ENCODE data around the gene NKD2. TPM values are rescaled to one million over a fixed set of nuclear protein-coding genes. Genes with fewer than 3 reads are reported as not detected.

The NKD2 gene
- polyA plus RNA-seq, 1 of the 3 experiments (the other 2 are of a cell fraction): not detected

DNA sequence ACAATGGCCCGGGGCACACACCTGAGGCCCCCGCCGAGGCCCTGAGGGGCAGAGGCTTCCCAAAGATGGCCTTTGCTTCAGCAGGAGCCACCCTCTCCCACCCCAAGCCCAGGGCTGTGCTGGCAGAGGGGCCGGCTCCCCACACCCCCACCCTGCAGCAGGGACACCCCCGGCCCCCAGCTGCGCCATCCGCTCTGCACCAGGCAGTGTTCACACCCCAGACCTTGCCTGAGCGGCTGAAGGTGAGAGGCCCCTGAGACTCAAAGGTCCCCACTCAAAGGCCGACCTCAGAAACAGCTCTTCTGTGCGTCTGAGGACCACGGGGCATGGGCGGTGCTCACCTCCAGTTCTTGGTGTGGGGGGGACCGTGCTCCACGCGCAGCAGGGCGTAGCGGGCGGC, 65.6 kb downstream of the NKD2 start:
- no peaks in the 10 kb centered on the region for H3K79me2 ChIP-seq (ENCODE audit: insufficient read depth)
- no peak overlapping the region for H3K27ac ChIP-seq (ENCODE audit: low read depth in 2 of 2, low read length in 1 of 2)
- H3K9me2 ChIP-seq: no peaks in the 10 kb centered on the region
- H3K4me1 ChIP-seq (ENCODE audit: control insufficient read depth in 1 of 2, insufficient read depth in 2 of 2, low read depth in 1 of 2, low read length in 1 of 2): no peaks in the 10 kb centered on the region
- no peaks in the 10 kb centered on the region for H3K36me3 ChIP-seq (replicated peaks in 1 of 2; ENCODE audit: control insufficient read depth in 1 of 2, insufficient read depth in 2 of 2, low read length in 1 of 2)
- POLR2A ChIA-PET: no interaction called here
- TF ChIP-seq, protein P1, sequence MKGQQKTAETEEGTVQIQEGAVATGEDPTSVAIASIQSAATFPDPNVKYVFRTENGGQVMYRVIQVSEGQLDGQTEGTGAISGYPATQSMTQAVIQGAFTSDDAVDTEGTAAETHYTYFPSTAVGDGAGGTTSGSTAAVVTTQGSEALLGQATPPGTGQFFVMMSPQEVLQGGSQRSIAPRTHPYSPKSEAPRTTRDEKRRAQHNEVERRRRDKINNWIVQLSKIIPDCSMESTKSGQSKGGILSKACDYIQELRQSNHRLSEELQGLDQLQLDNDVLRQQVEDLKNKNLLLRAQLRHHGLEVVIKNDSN (IDR thresholded peaks at IDR 0.05; ENCODE audit: borderline replicate concordance, low read depth): no peak
- no peak for TF ChIP-seq RAD21 (IDR thresholded peaks at IDR 0.05; ENCODE audit: low read length)
- TF ChIP-seq, protein P2, sequence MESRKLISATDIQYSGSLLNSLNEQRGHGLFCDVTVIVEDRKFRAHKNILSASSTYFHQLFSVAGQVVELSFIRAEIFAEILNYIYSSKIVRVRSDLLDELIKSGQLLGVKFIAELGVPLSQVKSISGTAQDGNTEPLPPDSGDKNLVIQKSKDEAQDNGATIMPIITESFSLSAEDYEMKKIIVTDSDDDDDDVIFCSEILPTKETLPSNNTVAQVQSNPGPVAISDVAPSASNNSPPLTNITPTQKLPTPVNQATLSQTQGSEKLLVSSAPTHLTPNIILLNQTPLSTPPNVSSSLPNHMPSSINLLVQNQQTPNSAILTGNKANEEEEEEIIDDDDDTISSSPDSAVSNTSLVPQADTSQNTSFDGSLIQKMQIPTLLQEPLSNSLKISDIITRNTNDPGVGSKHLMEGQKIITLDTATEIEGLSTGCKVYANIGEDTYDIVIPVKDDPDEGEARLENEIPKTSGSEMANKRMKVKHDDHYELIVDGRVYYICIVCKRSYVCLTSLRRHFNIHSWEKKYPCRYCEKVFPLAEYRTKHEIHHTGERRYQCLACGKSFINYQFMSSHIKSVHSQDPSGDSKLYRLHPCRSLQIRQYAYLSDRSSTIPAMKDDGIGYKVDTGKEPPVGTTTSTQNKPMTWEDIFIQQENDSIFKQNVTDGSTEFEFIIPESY (IDR thresholded peaks at IDR 0.05; ENCODE audit: borderline replicate concordance, low read depth): no peak
- TF ChIP-seq, protein P3, sequence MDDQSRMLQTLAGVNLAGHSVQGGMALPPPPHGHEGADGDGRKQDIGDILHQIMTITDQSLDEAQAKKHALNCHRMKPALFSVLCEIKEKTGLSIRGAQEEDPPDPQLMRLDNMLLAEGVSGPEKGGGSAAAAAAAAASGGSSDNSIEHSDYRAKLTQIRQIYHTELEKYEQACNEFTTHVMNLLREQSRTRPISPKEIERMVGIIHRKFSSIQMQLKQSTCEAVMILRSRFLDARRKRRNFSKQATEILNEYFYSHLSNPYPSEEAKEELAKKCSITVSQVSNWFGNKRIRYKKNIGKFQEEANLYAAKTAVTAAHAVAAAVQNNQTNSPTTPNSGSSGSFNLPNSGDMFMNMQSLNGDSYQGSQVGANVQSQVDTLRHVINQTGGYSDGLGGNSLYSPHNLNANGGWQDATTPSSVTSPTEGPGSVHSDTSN (IDR thresholded peaks at IDR 0.05): no peak
- TF ChIP-seq RCOR1 (IDR thresholded peaks at IDR 0.05; ENCODE audit: low read length): no peak
- TF ChIP-seq TEAD4 (IDR thresholded peaks at IDR 0.05; ENCODE audit: borderline replicate concordance, insufficient read depth): no peak
- TF ChIP-seq, protein P4, sequence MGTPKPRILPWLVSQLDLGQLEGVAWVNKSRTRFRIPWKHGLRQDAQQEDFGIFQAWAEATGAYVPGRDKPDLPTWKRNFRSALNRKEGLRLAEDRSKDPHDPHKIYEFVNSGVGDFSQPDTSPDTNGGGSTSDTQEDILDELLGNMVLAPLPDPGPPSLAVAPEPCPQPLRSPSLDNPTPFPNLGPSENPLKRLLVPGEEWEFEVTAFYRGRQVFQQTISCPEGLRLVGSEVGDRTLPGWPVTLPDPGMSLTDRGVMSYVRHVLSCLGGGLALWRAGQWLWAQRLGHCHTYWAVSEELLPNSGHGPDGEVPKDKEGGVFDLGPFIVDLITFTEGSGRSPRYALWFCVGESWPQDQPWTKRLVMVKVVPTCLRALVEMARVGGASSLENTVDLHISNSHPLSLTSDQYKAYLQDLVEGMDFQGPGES (IDR thresholded peaks at IDR 0.05; ENCODE audit: low read depth, low read length): no peak
- TF ChIP-seq TCF12 (IDR thresholded peaks at IDR 0.05): no peak
- TF ChIP-seq, protein P5, sequence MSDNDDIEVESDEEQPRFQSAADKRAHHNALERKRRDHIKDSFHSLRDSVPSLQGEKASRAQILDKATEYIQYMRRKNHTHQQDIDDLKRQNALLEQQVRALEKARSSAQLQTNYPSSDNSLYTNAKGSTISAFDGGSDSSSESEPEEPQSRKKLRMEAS (IDR thresholded peaks at IDR 0.05; ENCODE audit: low read depth): no peak
- no peak for TF ChIP-seq YY1 (IDR thresholded peaks at IDR 0.05; ENCODE audit: low read depth)
- no peak for TF ChIP-seq FOXM1 (IDR thresholded peaks at IDR 0.05; ENCODE audit: low read depth)
- TF ChIP-seq ELF1 (IDR thresholded peaks at IDR 0.05): no peak
- TF ChIP-seq MEF2A (IDR thresholded peaks at IDR 0.05; ENCODE audit: borderline replicate concordance, low read depth): no peak
- H2AFZ ChIP-seq (ENCODE audit: low read depth): no peak overlapping the region
- H3K4me2 ChIP-seq: no peak overlapping the region
- H3F3A ChIP-seq (replicated peaks; ENCODE audit: insufficient read depth): no peaks in the 10 kb centered on the region
- CTCF ChIA-PET: no interaction called here
- H3K4me3 ChIP-seq (ENCODE audit: low read depth in 2 of 2, low read length in 1 of 2): no peak overlapping the region
- H3K9me3 ChIP-seq: no peaks in the 10 kb centered on the region
- H3K27me3 ChIP-seq (ENCODE audit: insufficient read depth): no peaks in the 10 kb centered on the region
- no peak overlapping the region for H3K9ac ChIP-seq
- no peaks in the 10 kb centered on the region for H4K20me1 ChIP-seq (ENCODE audit: insufficient read depth)
- no peak for DNase-seq
- 69% methylated on average over 7 of the region's 18 CpGs for WGBS (ENCODE audit: low lambda C conversion rate)
